Measurements from ENCODE around the gene NOTUM. TPM values are rescaled to one million over a fixed set of nuclear protein-coding genes. Genes with fewer than 3 reads are reported as not detected.
"Not testable (repeated sequence)": the region's sequence is repeated elsewhere in the genome, so short reads cannot be mapped to it uniquely, and the experiment has no call there.

The NOTUM gene
- total RNA-seq, 2 experiments from 2014 or later = 0.41 to 0.49 TPM

DNA sequence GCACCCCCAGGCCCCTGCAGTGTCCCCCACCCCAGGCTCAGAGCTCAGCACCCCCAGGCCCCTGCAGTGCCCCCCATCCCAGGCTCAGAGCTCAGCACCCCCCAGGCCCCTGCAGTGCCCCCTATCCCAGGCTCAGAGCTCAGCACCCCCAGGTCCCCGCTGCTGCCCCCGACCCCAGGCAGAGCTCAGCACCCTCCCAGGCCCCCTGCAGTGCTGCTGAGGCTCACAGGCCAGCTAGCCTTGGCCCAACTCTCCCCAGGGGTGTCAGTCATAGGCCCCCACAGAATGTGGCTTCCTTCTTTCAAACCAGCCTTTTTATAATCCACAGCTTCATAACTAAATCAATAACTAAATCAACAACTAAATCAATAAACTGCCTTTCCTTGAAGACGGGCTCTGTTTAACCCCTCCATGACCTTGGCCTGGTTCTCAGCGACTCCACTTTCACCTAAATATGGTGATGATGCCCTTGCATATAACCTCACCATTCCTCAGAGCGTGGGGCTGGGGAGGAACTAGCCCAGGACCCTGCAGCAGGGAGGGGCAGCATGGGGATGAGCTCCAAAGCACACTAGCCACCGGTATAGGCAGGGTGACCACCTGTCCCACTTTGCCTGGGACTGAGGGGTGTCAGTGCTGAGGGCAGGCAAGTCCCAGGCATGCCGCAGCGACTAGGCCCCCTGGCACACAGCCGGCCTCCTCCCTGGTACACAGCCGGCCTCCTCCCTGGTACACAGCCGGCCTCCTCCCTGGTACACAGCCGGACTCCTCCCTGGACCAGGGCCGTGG, 5.0 kb downstream of the NOTUM start:
- TF ChIP-seq, protein P1, sequence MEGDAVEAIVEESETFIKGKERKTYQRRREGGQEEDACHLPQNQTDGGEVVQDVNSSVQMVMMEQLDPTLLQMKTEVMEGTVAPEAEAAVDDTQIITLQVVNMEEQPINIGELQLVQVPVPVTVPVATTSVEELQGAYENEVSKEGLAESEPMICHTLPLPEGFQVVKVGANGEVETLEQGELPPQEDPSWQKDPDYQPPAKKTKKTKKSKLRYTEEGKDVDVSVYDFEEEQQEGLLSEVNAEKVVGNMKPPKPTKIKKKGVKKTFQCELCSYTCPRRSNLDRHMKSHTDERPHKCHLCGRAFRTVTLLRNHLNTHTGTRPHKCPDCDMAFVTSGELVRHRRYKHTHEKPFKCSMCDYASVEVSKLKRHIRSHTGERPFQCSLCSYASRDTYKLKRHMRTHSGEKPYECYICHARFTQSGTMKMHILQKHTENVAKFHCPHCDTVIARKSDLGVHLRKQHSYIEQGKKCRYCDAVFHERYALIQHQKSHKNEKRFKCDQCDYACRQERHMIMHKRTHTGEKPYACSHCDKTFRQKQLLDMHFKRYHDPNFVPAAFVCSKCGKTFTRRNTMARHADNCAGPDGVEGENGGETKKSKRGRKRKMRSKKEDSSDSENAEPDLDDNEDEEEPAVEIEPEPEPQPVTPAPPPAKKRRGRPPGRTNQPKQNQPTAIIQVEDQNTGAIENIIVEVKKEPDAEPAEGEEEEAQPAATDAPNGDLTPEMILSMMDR (IDR thresholded peaks at IDR 0.05) = no peak
- Mint-ChIP-seq H3K4me1 (ENCODE audit: low read depth) (no peaks in the 10 kb centered on the region), H3K9me3 (no peaks in the 10 kb centered on the region), H3K36me3 (ENCODE audit: low read depth) (no peaks in the 10 kb centered on the region), H3K27me3 (peaks cover 14% of the 10 kb centered on the region), H3K27ac (no peak overlapping the region), H3K4me3 (no peak overlapping the region)
- intact Hi-C loops (cut with micrococcal nuclease) = loop anchor here (5.0 kb wide), 1 partner anchor 66 kb away; the partner anchor contains the start of genes CENPX and LRRC45
- ChIA-PET POLR2A (no interaction called here), CTCF (interaction anchor here (0.7 to 1.1 kb wide), 2 partner anchors 64 to 65 kb away, joined by 3 to 5 read pairs; no protein-coding TSS in a partner anchor)
- ATAC-seq (no peak), DNase-seq (no peak)

DNA sequence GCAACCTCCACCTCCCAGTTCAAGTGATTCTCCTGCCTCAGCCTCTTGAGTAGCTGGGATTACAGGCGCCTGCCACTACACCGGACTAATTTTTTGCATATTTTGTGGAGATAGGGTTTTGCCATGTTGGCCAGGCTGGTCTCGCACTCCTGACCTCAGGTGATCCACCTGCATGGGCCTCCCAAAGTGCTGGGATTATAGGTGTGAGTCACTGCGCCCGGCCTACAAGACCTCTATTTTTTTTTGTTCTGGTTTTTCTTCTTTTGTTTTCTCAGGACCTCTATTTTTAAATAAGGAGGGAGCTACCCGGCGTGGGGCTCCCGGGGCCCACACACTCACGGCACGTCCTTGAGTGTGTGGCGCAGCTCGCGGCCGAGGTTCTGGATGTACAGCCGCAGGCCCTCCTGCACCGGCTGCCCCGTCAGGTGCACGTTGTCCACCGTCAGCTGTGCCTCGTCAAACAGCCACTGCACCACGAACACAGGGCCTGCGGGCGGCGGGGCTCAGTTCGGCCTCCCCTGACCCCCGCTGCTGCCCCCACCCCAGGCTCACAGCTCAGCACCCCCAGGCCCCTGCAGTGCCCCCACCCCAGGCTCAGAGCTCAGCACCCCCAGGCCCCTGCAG, 5.8 kb downstream of the NOTUM start:
- TF ChIP-seq, protein P1 (IDR thresholded peaks at IDR 0.05) = no peak
- ATAC-seq = no peak
- Mint-ChIP-seq H3K4me1 (ENCODE audit: low read depth) (no peaks in the 10 kb centered on the region), H3K27me3 (peaks cover 14% of the 10 kb centered on the region), H3K36me3 (ENCODE audit: low read depth) (no peaks in the 10 kb centered on the region), H3K4me3 (no peak overlapping the region), H3K9me3 (no peaks in the 10 kb centered on the region), H3K27ac (no peak overlapping the region)
- no peak for DNase-seq
- intact Hi-C loops (cut with micrococcal nuclease) = loop anchor here (5.0 kb wide), 1 partner anchor 67 kb away; the partner anchor contains the start of genes CENPX and LRRC45
- ChIA-PET POLR2A (no interaction called here), CTCF (interaction anchor here (0.7 to 1.1 kb wide), 4 partner anchors 29 to 89 kb away, joined by 3 to 5 read pairs (median 3); no protein-coding TSS in a partner anchor)

DNA sequence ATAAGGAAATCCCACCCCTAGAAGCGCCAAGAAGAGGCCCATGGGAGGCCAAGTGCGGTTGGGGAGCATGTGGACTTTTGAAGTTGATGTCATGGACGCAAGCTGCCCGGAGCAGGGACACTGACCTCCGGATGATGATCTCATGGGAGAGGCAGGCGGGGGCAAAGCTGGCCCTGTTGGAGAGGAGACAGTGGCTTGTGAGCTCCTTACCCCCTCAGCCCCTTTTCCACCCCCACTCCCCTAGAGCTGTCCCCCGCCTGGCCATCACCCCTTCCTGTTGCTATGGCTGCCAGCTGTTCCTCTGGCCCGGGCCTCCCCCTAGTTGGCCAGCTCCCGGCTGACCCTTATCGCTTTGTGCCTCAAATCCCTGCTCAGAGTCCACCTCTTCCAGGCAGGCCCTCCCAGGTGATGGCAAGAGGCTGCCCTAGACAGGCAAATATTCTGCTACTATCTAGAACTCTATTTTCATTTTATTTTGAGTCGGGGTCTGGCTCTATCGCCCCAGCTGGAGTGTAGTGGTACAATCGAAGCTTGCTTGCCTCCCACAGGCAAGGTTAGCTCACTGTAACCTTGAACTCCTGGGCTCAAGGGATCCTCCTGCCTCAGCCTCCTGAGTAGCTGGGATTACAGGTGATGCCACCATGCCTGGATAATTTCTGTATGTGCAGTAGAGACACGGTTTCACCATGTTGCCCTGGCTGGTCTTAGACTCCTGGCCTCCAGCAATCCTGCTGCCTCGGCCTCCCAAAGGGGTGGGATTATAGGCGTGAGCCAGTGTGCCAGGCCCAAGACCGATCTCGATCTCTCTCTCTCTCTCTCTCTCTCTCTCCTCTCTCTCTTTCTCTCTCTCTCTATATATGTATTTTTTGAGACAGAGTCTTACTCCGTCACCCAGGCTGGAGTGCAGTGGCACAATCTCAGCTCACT, 6.6 kb downstream of the NOTUM start:
- intact Hi-C loops (cut with micrococcal nuclease) = loop anchor here (5.0 kb wide), 1 partner anchor 68 kb away; the partner anchor contains the start of genes CENPX and LRRC45
- Mint-ChIP-seq H3K4me1 (ENCODE audit: low read depth) (no peaks in the 10 kb centered on the region), H3K4me3 (no peak overlapping the region), H3K27me3 (peaks cover 14% of the 10 kb centered on the region), H3K27ac (no peak overlapping the region), H3K9me3 (no peaks in the 10 kb centered on the region), H3K36me3 (ENCODE audit: low read depth) (no peaks in the 10 kb centered on the region)
- no peak for DNase-seq
- ChIA-PET CTCF (interaction anchor here (0.6 to 1.7 kb wide), 8 partner anchors 10 to 220 kb away, joined by 3 to 5 read pairs (median 3); no protein-coding TSS in a partner anchor), POLR2A (interaction anchor here (1.2 kb wide), 1 partner anchor 17 kb away, joined by 3 read pairs; no protein-coding TSS in a partner anchor)
- no peak for ATAC-seq
- TF ChIP-seq, protein P1 (IDR thresholded peaks at IDR 0.05) = no peak

DNA sequence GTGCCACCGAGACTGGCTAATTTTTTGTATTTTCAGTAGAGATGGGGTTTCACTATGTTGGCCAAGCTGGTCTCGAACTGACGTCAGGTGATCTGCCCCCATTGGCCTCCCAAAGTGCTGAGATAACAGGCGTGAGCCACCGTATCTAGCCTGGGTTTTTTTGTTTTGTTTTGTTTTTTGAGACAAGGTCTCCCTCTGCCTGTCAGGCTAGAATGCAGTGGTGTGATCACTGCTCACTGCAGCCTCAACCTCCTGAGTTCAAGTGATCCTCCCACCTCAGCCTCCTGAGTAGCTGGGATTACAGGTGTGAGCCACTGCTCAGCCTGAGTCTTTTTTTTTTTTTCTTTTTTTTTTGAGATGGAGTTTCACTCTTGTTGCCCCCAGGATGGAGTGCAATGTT, 7.5 kb downstream of the NOTUM start:
- H3K27me3 Mint-ChIP-seq; H3K36me3 Mint-ChIP-seq (ENCODE audit: low read depth); H3K4me1 Mint-ChIP-seq (ENCODE audit: low read depth); H3K27ac Mint-ChIP-seq; DNase-seq; intact Hi-C loops (cut with micrococcal nuclease); H3K9me3 Mint-ChIP-seq; H3K4me3 Mint-ChIP-seq: not testable (repeated sequence)
- ATAC-seq = peak; percentile 24
- POLR2A ChIA-PET = interaction anchor here (1.2 kb wide), 1 partner anchor 16 kb away, joined by 3 read pairs; no protein-coding TSS in a partner anchor
- CTCF ChIA-PET = interaction anchor here (1.0 to 1.7 kb wide), 5 partner anchors 9 to 229 kb away, joined by 3 to 5 read pairs (median 3); no protein-coding TSS in a partner anchor

DNA sequence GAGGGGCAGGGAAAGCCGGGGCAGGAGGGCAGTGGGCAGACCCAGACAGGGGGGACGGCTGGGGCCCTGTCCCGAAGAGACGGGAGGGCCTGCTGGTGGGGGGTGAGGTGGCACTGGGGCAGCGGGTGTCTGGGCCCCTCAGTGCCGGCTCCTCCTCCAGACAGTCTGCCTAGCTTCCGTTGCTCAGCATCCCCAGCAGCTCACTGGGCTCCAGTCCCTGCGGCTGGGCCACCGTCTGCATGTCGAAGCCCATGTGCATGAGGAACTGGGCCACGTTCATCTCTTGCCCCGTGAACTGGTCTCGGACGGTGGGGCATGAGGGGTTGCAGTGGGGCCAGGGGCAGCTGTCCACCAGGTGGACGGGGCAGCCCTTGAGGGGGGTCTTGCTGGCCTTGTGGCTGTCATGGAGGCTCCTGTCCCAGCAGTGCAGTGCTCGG, 8.2 kb downstream of the NOTUM start:
- Mint-ChIP-seq H3K27ac (no peak overlapping the region), H3K36me3 (ENCODE audit: low read depth) (no peaks in the 10 kb centered on the region), H3K4me1 (ENCODE audit: low read depth) (no peaks in the 10 kb centered on the region), H3K9me3 (no peaks in the 10 kb centered on the region), H3K4me3 (no peak overlapping the region), H3K27me3 (peaks cover 2% of the 10 kb centered on the region)
- intact Hi-C loops (cut with micrococcal nuclease) = no loop called here
- ChIA-PET POLR2A (no interaction called here), CTCF (interaction anchor here (1.0 to 1.7 kb wide), 5 partner anchors 8 to 228 kb away, joined by 3 to 5 read pairs (median 3); no protein-coding TSS in a partner anchor)
- TF ChIP-seq, protein P1 (IDR thresholded peaks at IDR 0.05) = no peak
- ATAC-seq (no peak), DNase-seq (no peak)

Measured in activated CD8-positive, alpha-beta T cell treated with anti-CD3 and anti-CD28 coated beads for 36 hours (primary cell).